ENCODE data around the gene SLC23A2.
"Not testable (repeated sequence)": the region's sequence is repeated elsewhere in the genome, so short reads cannot be mapped to it uniquely, and the experiment has no call there.

SLC23A2 gene

DNA sequence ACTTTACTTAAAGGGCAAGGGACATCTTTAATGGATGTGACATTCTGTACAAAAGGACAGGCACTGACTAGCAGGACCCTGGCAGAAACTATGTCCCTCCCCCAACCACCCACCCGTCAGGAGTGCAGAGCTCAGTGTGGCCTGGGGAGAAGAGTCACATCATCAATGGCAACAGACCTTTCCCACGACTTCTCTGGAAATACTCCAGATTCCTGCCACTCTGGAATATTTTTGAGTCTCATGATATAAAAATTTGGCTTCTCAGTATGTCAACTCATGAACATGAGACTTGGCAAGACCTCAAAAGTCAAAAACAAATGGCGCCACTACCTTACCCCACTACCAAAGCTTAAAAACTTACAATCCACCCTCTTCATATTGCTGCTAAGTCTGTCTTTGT is 118.3 kb downstream of the SLC23A2 start:
- Histone ChIP-seq H3K36me3 (ENCODE audit: control insufficient read depth in 1 of 2, insufficient read depth in 2 of 2, low read length in 2 of 2) (peaks cover 7 to 43% of the 10 kb centered on the region in 2 donors), H3K27ac (ENCODE audit: low read depth, low read length) (no peak overlapping the region), H3K9me3 (ENCODE audit: control insufficient read depth in 1 of 2, low read length in 2 of 2) (no peaks in the 10 kb centered on the region), H3K4me3 (ENCODE audit: low read depth in 1 of 2, low read length in 2 of 2) (no peak overlapping the region), H3K4me1 (ENCODE audit: control insufficient read depth in 1 of 2, insufficient read depth in 2 of 2, low read length in 2 of 2) (no peaks in the 10 kb centered on the region), H3K27me3 (ENCODE audit: control insufficient read depth in 1 of 2, insufficient read depth in 2 of 2, low read length in 2 of 2) (no peaks in the 10 kb centered on the region), H3K9ac (ENCODE audit: low read depth in 1 of 2, low read length in 2 of 2) (no peak overlapping the region)

DNA sequence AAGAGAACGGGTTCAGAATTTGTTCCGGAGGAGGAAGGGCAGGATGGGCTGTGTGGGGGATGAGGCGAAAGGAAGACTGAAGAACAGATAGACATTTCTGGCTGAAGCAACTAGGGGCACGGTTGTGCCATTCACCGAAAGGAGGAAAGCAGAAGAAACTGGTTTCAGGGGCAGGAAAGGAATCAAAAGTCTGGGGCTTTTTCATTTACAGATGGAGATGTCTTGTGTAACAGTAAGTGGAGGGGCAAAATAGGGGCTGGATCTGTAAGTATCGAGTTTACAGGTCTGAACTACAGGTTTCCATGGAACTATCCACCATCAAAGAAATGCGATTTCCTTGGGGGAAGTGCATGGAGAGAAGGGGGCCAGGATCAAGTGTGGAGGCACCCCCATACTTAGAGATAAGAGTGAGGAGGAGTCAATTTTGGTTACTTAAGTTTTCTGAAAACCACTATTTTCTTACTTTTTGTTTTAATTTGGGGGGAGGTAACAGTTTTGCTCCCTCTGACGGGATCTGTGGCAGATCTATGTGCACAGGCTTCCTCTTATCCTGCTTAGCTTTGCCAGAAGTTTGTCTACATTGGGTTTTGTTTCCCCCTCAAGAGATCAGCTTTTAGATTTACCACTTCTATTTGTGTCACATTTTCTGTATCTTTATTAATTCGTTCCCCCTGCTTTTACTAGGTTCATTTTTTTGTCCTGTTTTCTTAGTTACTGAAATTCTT is 120.1 kb downstream of the SLC23A2 start:
- no peak overlapping the region for H3K4me3 ChIP-seq (ENCODE audit: low read depth in 1 of 2, low read length in 2 of 2)
- no peak overlapping the region for H3K9ac ChIP-seq (ENCODE audit: low read depth in 1 of 2, low read length in 2 of 2)
- H3K4me1 ChIP-seq (ENCODE audit: control insufficient read depth in 1 of 2, insufficient read depth in 2 of 2, low read length in 2 of 2): no peaks in the 10 kb centered on the region
- peaks cover 4 to 38% of the 10 kb centered on the region in 2 donors for H3K36me3 ChIP-seq (ENCODE audit: control insufficient read depth in 1 of 2, insufficient read depth in 2 of 2, low read length in 2 of 2)
- no peaks in the 10 kb centered on the region for H3K9me3 ChIP-seq (ENCODE audit: control insufficient read depth in 1 of 2, low read length in 2 of 2)
- no peak overlapping the region for H3K27ac ChIP-seq (ENCODE audit: low read depth, low read length)
- H3K27me3 ChIP-seq (ENCODE audit: control insufficient read depth in 1 of 2, insufficient read depth in 2 of 2, low read length in 2 of 2): no peaks in the 10 kb centered on the region

DNA sequence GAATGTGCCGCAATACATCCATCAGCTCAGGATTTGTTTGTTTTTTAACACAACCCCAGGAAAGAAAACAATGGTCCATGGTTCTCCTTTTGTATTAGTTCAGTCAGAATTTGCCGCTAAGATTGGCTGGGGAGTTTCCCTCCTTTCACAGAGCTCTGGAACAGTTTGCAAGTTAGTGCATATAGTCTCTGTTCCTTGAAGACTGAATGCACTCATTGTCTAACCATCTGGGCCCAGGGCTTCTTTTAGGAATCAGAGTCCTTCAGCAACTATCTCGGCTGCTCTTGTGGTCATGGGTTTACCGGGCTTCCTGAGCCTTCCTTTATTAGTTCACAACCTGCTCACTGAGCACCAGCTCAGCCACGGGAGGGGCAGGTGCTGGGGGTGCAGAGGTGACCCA is 121.3 kb downstream of the SLC23A2 start:
- H3K4me1 ChIP-seq (ENCODE audit: control insufficient read depth in 1 of 2, insufficient read depth in 2 of 2, low read length in 2 of 2): no peaks in the 10 kb centered on the region

DNA sequence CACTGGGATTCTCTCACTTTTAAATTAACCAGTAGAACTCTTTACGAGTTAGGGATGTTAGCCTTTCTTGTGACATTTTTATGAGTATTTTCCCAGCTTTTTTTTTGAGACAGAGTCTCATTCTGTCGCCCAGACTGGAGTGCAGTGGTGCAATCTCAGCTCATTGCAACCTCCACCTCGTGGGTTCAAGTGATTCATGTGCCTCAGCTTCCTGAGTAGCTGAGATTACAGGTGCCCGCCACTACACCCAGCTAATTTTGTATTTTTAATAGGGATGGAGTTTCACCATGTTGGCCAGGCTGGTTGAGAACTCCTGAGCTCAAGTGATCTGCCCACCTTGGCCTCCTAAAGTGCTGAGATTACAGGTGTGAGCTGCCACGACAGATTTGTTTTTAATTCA is 123.2 kb downstream of the SLC23A2 start:
- not testable (repeated sequence) for H3K4me1 ChIP-seq (ENCODE audit: control insufficient read depth in 1 of 2, insufficient read depth in 2 of 2, low read length in 2 of 2); H3K27ac ChIP-seq (ENCODE audit: low read depth, low read length); H3K9me3 ChIP-seq (ENCODE audit: control insufficient read depth in 1 of 2, low read length in 2 of 2); H3K4me3 ChIP-seq (ENCODE audit: low read depth in 1 of 2, low read length in 2 of 2); H3K9ac ChIP-seq (ENCODE audit: low read depth in 1 of 2, low read length in 2 of 2); H3K27me3 ChIP-seq (ENCODE audit: control insufficient read depth in 1 of 2, insufficient read depth in 2 of 2, low read length in 2 of 2)
- peaks cover 9 to 43% of the 10 kb centered on the region in 2 donors for H3K36me3 ChIP-seq (ENCODE audit: control insufficient read depth in 1 of 2, insufficient read depth in 2 of 2, low read length in 2 of 2)

More for the DNA sequence above, 121.3 kb downstream of the SLC23A2 start:
- H3K27ac ChIP-seq (ENCODE audit: low read depth, low read length): no peak overlapping the region
- no peaks in the 10 kb centered on the region for H3K27me3 ChIP-seq (ENCODE audit: control insufficient read depth in 1 of 2, insufficient read depth in 2 of 2, low read length in 2 of 2)
- peaks cover 4 to 44% of the 10 kb centered on the region in 2 donors for H3K36me3 ChIP-seq (ENCODE audit: control insufficient read depth in 1 of 2, insufficient read depth in 2 of 2, low read length in 2 of 2)
- no peak overlapping the region for H3K4me3 ChIP-seq (ENCODE audit: low read depth in 1 of 2, low read length in 2 of 2)
- no peaks in the 10 kb centered on the region for H3K9me3 ChIP-seq (ENCODE audit: control insufficient read depth in 1 of 2, low read length in 2 of 2)
- no peak overlapping the region for H3K9ac ChIP-seq (ENCODE audit: low read depth in 1 of 2, low read length in 2 of 2)

DNA sequence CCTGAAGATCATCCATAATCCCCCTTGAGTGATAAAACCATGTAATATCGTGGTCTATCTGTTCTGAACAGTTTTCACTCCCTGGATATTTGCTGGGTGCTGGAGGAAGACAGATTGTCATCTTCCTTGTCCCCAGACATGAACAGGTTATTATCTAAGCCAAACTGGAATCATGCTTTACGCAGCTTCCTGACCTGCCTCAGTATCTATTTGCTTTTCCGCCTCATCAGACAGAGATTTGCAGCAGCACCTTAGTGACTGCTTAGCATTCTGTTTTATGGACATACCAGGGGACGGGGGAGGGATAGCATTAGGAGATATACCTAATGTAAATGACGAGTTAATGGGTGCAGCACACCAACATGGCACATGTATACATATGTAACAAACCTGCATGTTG is 124.6 kb downstream of the SLC23A2 start:
- H3K27ac ChIP-seq (ENCODE audit: low read depth, low read length): no peak overlapping the region
- H3K9ac ChIP-seq (ENCODE audit: low read depth in 1 of 2, low read length in 2 of 2): no peak overlapping the region
- H3K36me3 ChIP-seq (ENCODE audit: control insufficient read depth in 1 of 2, insufficient read depth in 2 of 2, low read length in 2 of 2): peaks cover 13 to 41% of the 10 kb centered on the region in 2 donors

DNA sequence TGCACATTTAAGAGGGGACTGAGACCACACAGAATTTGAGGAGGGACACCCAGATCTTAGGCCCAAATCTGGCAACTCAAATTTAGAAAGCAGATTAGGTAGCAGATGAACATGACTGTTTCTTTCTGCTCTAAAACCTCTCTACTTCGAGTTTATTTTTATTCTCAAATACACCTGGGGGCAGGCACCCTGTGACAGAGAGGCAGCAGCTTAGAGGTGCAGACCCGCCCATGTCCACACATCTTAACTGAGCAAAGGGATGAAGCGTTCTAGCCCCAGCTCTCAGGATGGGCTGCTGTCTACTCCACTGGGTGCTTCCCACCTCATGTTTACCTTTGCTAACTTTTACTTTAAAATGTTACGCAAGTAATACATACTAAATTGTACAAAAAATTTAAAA is 125.0 kb downstream of the SLC23A2 start:
- no peak overlapping the region for H3K4me3 ChIP-seq (ENCODE audit: low read depth in 1 of 2, low read length in 2 of 2)

More for the DNA sequence above, 124.6 kb downstream of the SLC23A2 start:
- no peaks in the 10 kb centered on the region for H3K9me3 ChIP-seq (ENCODE audit: control insufficient read depth in 1 of 2, low read length in 2 of 2)
- H3K27me3 ChIP-seq (ENCODE audit: control insufficient read depth in 1 of 2, insufficient read depth in 2 of 2, low read length in 2 of 2): no peaks in the 10 kb centered on the region
- no peak overlapping the region for H3K4me3 ChIP-seq (ENCODE audit: low read depth in 1 of 2, low read length in 2 of 2)
- no peaks in the 10 kb centered on the region for H3K4me1 ChIP-seq (ENCODE audit: control insufficient read depth in 1 of 2, insufficient read depth in 2 of 2, low read length in 2 of 2)

DNA sequence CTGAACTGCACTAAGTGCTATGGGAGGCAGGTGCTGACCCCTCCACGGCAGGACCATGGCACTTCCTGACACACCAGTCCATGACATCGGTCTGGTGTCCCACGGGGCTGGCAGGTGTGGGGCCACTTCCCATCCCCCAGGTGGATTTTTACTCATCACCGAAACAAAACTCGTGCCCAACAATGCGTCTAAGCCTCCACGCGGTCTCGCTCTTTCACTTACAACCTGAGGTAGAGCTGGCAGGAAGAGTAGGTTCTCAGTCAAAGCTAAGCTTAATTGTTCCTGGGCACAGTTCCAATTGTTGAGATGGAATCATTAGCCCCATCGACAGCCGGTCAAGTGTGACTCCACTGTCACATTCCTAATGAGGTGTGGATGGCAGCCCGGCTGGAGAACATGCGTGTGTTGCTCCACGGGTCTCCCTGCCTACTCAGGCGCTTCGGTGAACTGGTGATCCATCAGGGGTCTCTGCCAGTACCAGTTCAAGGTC is 125.7 kb downstream of the SLC23A2 start:
- H3K4me3 ChIP-seq (ENCODE audit: low read depth in 1 of 2, low read length in 2 of 2): no peak overlapping the region
- no peaks in the 10 kb centered on the region for H3K27me3 ChIP-seq (ENCODE audit: control insufficient read depth in 1 of 2, insufficient read depth in 2 of 2, low read length in 2 of 2)
- H3K9me3 ChIP-seq (ENCODE audit: control insufficient read depth in 1 of 2, low read length in 2 of 2): no peaks in the 10 kb centered on the region
- H3K4me1 ChIP-seq (ENCODE audit: control insufficient read depth in 1 of 2, insufficient read depth in 2 of 2, low read length in 2 of 2): no peaks in the 10 kb centered on the region
- no peak overlapping the region for H3K9ac ChIP-seq (ENCODE audit: low read depth in 1 of 2, low read length in 2 of 2)
- peaks cover 13 to 39% of the 10 kb centered on the region in 2 donors for H3K36me3 ChIP-seq (ENCODE audit: control insufficient read depth in 1 of 2, insufficient read depth in 2 of 2, low read length in 2 of 2)
- H3K27ac ChIP-seq (ENCODE audit: low read depth, low read length): no peak overlapping the region

More for the DNA sequence above, 125.0 kb downstream of the SLC23A2 start:
- Histone ChIP-seq H3K27me3 (ENCODE audit: control insufficient read depth in 1 of 2, insufficient read depth in 2 of 2, low read length in 2 of 2) (no peaks in the 10 kb centered on the region), H3K4me1 (ENCODE audit: control insufficient read depth in 1 of 2, insufficient read depth in 2 of 2, low read length in 2 of 2) (no peaks in the 10 kb centered on the region), H3K27ac (ENCODE audit: low read depth, low read length) (no peak overlapping the region), H3K9me3 (ENCODE audit: control insufficient read depth in 1 of 2, low read length in 2 of 2) (no peaks in the 10 kb centered on the region), H3K9ac (ENCODE audit: low read depth in 1 of 2, low read length in 2 of 2) (no peak overlapping the region), H3K36me3 (ENCODE audit: control insufficient read depth in 1 of 2, insufficient read depth in 2 of 2, low read length in 2 of 2) (peaks cover 13 to 45% of the 10 kb centered on the region in 2 donors)

DNA sequence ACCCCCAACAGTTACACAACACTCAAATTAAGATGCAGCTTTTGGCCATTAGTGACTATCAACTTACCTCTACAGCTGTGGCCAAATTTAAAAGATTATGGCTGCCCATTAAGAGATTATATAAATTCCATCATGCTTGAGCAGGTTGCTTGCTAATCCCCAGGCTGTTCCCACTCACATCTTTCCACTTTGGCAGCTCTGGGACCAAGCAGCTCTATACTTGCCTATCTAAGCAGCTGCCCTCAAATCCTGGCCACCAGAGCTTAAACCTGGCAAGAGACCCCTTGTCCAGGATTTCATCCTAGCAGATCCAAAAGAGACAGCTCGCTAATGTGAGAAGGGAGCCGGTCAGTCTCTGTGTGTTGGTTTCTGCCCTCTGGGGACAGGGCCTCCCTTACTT is 127.9 kb downstream of the SLC23A2 start:
- Histone ChIP-seq H3K4me3 (ENCODE audit: low read depth in 1 of 2, low read length in 2 of 2) (no peak overlapping the region), H3K9me3 (ENCODE audit: control insufficient read depth in 1 of 2, low read length in 2 of 2) (no peaks in the 10 kb centered on the region), H3K4me1 (ENCODE audit: control insufficient read depth in 1 of 2, insufficient read depth in 2 of 2, low read length in 2 of 2) (peaks cover 3 to 5% of the 10 kb centered on the region in 2 donors), H3K9ac (ENCODE audit: low read depth in 1 of 2, low read length in 2 of 2) (no peak overlapping the region), H3K27ac (ENCODE audit: low read depth, low read length) (no peak overlapping the region), H3K36me3 (ENCODE audit: control insufficient read depth in 1 of 2, insufficient read depth in 2 of 2, low read length in 2 of 2) (peaks cover 17 to 38% of the 10 kb centered on the region in 2 donors), H3K27me3 (ENCODE audit: control insufficient read depth in 1 of 2, insufficient read depth in 2 of 2, low read length in 2 of 2) (no peaks in the 10 kb centered on the region)

DNA sequence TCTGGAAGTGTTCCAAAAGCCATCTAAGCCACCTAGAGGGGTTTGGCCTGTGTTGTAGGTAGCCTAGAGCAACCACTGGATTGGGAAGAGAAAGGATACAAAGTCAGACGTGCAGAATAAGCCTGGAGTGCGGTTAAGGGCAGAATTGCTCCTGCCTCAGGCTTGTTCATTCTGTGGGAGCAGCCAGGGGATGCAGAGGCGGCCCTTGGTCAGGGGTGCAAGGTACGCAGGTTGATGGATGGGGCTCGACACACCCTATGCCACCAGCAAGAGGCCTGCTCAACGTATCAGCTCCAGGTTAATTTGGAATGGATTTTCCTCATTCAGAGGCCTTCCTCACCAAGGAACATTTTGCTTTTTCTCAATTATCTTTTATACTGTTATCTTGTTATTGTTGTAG is 129.8 kb downstream of the SLC23A2 start:
- Histone ChIP-seq H3K27ac (ENCODE audit: low read depth, low read length) (no peak overlapping the region), H3K9ac (ENCODE audit: low read depth in 1 of 2, low read length in 2 of 2) (no peak overlapping the region), H3K27me3 (ENCODE audit: control insufficient read depth in 1 of 2, insufficient read depth in 2 of 2, low read length in 2 of 2) (no peaks in the 10 kb centered on the region), H3K9me3 (ENCODE audit: control insufficient read depth in 1 of 2, low read length in 2 of 2) (no peaks in the 10 kb centered on the region), H3K4me3 (ENCODE audit: low read depth in 1 of 2, low read length in 2 of 2) (no peak overlapping the region), H3K36me3 (ENCODE audit: control insufficient read depth in 1 of 2, insufficient read depth in 2 of 2, low read length in 2 of 2) (peaks cover 17 to 40% of the 10 kb centered on the region in 2 donors), H3K4me1 (ENCODE audit: control insufficient read depth in 1 of 2, insufficient read depth in 2 of 2, low read length in 2 of 2) (peaks cover 3 to 5% of the 10 kb centered on the region in 2 donors)

DNA sequence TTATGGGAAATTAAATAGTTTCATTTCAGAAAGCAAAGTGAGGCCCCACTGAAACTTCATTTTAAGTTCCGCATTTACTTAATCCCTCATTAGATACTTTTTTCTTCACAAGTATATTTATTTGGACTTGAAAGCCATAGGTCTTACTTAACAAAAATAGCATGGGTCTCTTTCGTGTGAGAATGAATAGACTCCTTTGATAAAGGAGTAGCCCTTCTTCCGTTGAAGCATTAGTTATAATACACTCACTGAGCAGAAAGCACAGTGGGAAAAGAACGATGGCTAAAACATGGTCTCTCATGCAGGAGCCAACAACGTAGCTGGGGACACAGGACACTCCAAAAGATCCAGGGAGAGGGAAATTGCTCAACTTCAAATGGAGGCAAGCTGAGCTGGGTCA is 130.4 kb downstream of the SLC23A2 start:
- H3K9me3 ChIP-seq (ENCODE audit: control insufficient read depth in 1 of 2, low read length in 2 of 2): no peaks in the 10 kb centered on the region
- peaks cover 3 to 5% of the 10 kb centered on the region in 2 donors for H3K4me1 ChIP-seq (ENCODE audit: control insufficient read depth in 1 of 2, insufficient read depth in 2 of 2, low read length in 2 of 2)
- no peak overlapping the region for H3K27ac ChIP-seq (ENCODE audit: low read depth, low read length)
- peaks cover 20 to 44% of the 10 kb centered on the region in 2 donors for H3K36me3 ChIP-seq (ENCODE audit: control insufficient read depth in 1 of 2, insufficient read depth in 2 of 2, low read length in 2 of 2)
- no peak overlapping the region for H3K4me3 ChIP-seq (ENCODE audit: low read depth in 1 of 2, low read length in 2 of 2)
- no peak overlapping the region for H3K9ac ChIP-seq (ENCODE audit: low read depth in 1 of 2, low read length in 2 of 2)
- H3K27me3 ChIP-seq (ENCODE audit: control insufficient read depth in 1 of 2, insufficient read depth in 2 of 2, low read length in 2 of 2): no peaks in the 10 kb centered on the region

Data from duodenal mucosa (tissue), 2 donors.